Measurements from ENCODE around the gene CKMT2.

Gene CKMT2

GRCh38 chr5:81308836-81309235 lies 75.7 kb downstream of the CKMT2 start:
- no peak for DNase-seq (ENCODE audit: low spot score)

DNA sequence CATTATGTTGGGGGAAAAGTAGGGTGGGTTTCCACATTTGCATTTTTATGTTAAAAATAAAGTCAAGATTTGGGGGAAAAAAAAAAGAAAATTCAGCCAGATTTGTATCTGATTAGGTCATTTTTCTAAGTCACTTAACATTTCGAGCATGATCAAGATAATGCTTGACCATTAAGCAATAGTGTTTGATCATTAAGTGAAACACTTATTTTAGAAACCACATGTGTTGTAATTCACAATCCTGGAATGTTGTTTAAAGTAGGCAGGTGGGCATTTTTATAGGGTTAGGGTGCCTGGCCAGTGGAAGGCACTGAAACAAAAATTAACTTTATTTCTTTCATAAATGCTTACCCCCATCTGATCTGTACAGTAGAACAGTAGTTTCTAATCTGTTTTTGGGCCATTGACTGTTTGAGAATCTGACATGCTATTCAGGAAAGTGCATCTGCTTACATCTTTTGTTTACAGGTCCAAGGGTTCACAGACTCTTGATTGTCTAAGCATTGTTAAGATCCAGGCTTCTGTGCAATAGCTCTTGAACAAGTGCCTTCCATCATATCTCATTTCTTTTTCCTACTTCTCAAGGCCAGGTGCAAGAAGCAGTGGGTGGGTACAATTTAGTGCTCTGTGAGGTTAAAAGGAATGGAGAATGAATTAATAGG lies 77.4 kb downstream of the CKMT2 start:
- DNase-seq (ENCODE audit: low spot score): no peak

- no peak for DNase-seq (ENCODE audit: low spot score)
Measured at GRCh38 chr5:81313278-81313677, 80.2 kb downstream of the CKMT2 start.

- DNase-seq (ENCODE audit: low spot score): no peak
Measured at GRCh38 chr5:81313686-81314085, 80.6 kb downstream of the CKMT2 start.

DNA sequence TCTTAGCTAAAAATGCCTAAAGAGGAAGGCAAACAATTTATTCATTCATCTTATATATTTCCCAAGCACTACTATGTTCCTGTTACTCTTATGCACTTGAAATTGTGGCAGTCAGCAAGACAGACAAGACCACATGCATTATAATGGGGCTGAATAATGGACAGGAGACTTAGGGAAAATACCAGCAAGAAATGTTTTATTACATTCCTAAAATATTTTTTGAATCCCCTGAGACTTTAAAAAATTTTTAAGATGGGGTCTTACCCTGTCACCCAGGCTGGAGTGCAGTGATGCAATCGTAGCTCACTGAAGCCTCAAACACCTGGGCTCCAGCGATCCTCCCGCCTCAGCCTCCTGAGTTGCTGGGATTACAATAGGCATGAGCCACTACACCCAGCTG lies 81.5 kb downstream of the CKMT2 start:
- no peak for DNase-seq (ENCODE audit: low spot score)

DNA sequence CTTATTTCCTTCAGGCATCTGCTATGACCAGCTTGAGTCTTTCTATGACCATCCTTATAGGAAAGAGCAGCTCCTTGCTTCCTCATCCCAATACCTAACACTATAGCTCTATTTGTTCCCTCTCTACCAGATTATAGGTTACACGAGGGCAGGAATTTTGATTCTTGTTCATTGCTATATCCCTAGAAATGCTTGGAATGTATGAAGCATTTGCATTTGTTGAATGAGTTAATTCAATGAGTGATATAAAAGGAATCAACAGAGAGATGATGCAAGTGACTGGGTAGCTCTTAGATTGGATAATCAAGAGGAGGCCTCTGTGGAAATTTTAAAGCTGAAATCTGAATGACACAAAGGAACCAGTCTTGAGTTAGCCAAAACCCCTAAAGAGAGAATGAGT lies 82.2 kb downstream of the CKMT2 start:
- peak; percentile 27 for DNase-seq (ENCODE audit: low spot score)

GRCh38 chr5:81315830-81316229 lies 82.7 kb downstream of the CKMT2 start:
- no peak for DNase-seq (ENCODE audit: low spot score)

Measured in GM03348 (cell line).